A673 (cell line): ENCODE measurements around the gene CEACAM6.

Experiments used
- CTCF ChIP-seq: fragments of 300-800, 200-600 bp; sonication (generic); conservative IDR thresholded peaks from 2 replicates; pipeline ENCODE4 v1.5.1; 2017; ENCODE audit warnings: low read depth, mild to moderate bottlenecking, antibody characterized with exemption, low read length, moderate library complexity, mixed read lengths
- EZH2 ChIP-seq: fragments of 200-600 bp; sonication (generic); IDR thresholded peaks from 2 replicates; pipeline ENCODE4 v1.6.1; 2017; ENCODE audit warnings: borderline replicate concordance, low read depth, mild to moderate bottlenecking, mixed read lengths, antibody characterized with exemption, low read length; ENCODE audit not compliant: poor library complexity, severe bottlenecking

- TF ChIP-seq EZH2, result no peak
- TF ChIP-seq CTCF, result no peak
Measured at GRCh38 chr19:41787055-41787454, 31.7 kb downstream of the CEACAM6 start.
